Stimulated activated naive CD8-positive, alpha-beta T cell treated with anti-CD3 and anti-CD28 coated beads, Interleukin-15, Interleukin-2, amounts not matched to agents 100 U/mL and 50 U/mL, for 24 hours (primary cell): Measurements from ENCODE around the gene CRLF2.
A peak's percentile ranks its signal among the peaks of the same experiment; 100 is the strongest.
"Not testable (repeated sequence)": the region's sequence is repeated elsewhere in the genome, so short reads cannot be mapped to it uniquely, and the experiment has no call there.

Source experiments
- ATAC-seq: fragments of 150-1000 bp; cut with Tn5 transposase; one replicate; pipeline ENCODE4 v1.10.0; 2021
- DNase-seq: peaks from one replicate; pipeline ENCODE4 v3.0.0; 2021

CRLF2 gene

GRCh38 chrX:1169189-1169588, 43.3 kb downstream of the CRLF2 start:
- DNase-seq (no peak), ATAC-seq (no peak)

- no peak for DNase-seq
- no peak for ATAC-seq
Observed at GRCh38 chrX:1167918-1168481, 44.4 kb downstream of the CRLF2 start.

- DNase-seq = no peak
- peak; percentile 25 for ATAC-seq
Observed at GRCh38 chrX:1167466-1167865, 45.0 kb downstream of the CRLF2 start.

GRCh38 chrX:1165535-1166196, 46.8 kb downstream of the CRLF2 start:
- no peak for ATAC-seq
- peak; percentile 30 for DNase-seq

- ATAC-seq (no peak), DNase-seq (no peak)
Observed at GRCh38 chrX:1164322-1165288, 47.8 kb downstream of the CRLF2 start.

GRCh38 chrX:1163231-1163630, 49.2 kb downstream of the CRLF2 start:
- DNase-seq (no peak), ATAC-seq (no peak)

- DNase-seq (no peak), ATAC-seq (no peak)
Observed at GRCh38 chrX:1162119-1162916, 50.1 kb downstream of the CRLF2 start.

- no peak for DNase-seq
- no peak for ATAC-seq
Observed at GRCh38 chrX:1159548-1159947, 52.9 kb downstream of the CRLF2 start.

- not testable (repeated sequence) for DNase-seq, ATAC-seq
Observed at GRCh38 chrX:1156681-1157455, 55.6 kb downstream of the CRLF2 start.

GRCh38 chrX:1153940-1154339, 58.5 kb downstream of the CRLF2 start:
- DNase-seq (no peak), ATAC-seq (no peak)

GRCh38 chrX:1152090-1152489, 60.4 kb downstream of the CRLF2 start:
- ATAC-seq = no peak

GRCh38 chrX:1151378-1152077, 60.9 kb downstream of the CRLF2 start:
- no peak for ATAC-seq

More at GRCh38 chrX:1152090-1152489, 60.4 kb downstream of the CRLF2 start:
- DNase-seq = no peak

GRCh38 chrX:1150569-1151347, 61.7 kb downstream of the CRLF2 start:
- ATAC-seq (no peak), DNase-seq (no peak)

More at GRCh38 chrX:1151378-1152077, 60.9 kb downstream of the CRLF2 start:
- no peak for DNase-seq

- DNase-seq (no peak), ATAC-seq (no peak)
Observed at GRCh38 chrX:1147611-1148515, 64.6 kb downstream of the CRLF2 start.

- no peak for ATAC-seq
- no peak for DNase-seq
Observed at GRCh38 chrX:1144293-1144692, 68.2 kb downstream of the CRLF2 start.
